GM21526 (cell line): ENCODE measurements around the gene CDX2.

Experiments
- ATAC-seq: cut with Tn5 transposase; IDR thresholded peaks from one replicate; pipeline ENCODE4 v1.9.1; 2021; ENCODE audit warnings: moderate library complexity; ENCODE audit not compliant: unreplicated experiment, low FRiP score

The CDX2 gene

GRCh38 chr13:27979001-27979643 is 10.0 kb upstream of the CDX2 start:
- ATAC-seq: no peak

- ATAC-seq: no peak
These were observed 9.3 kb upstream of the CDX2 start for GRCh38 chr13:27978301-27978968.

GRCh38 chr13:27977476-27978300 is 8.6 kb upstream of the CDX2 start:
- ATAC-seq: no peak

GRCh38 chr13:27976362-27977091 is 7.4 kb upstream of the CDX2 start:
- ATAC-seq: no peak

GRCh38 chr13:27975564-27976361 is 6.6 kb upstream of the CDX2 start:
- ATAC-seq: no peak

GRCh38 chr13:27973961-27974662 is 5.0 kb upstream of the CDX2 start:
- no peak for ATAC-seq

GRCh38 chr13:27973291-27973690 is 4.2 kb upstream of the CDX2 start:
- no peak for ATAC-seq

GRCh38 chr13:27972478-27972820 is 3.3 kb upstream of the CDX2 start:
- no peak for ATAC-seq

GRCh38 chr13:27971776-27972477 is 2.8 kb upstream of the CDX2 start:
- ATAC-seq: no peak

GRCh38 chr13:27971236-27971645 is 2.1 kb upstream of the CDX2 start:
- no peak for ATAC-seq

GRCh38 chr13:27970382-27971235 is 1.5 kb upstream of the CDX2 start:
- ATAC-seq: no peak

GRCh38 chr13:27969866-27970229 is 733 bp upstream of the CDX2 start:
- ATAC-seq: no peak

- ATAC-seq: no peak
These were observed 616 bp downstream of the CDX2 start for GRCh38 chr13:27968316-27969081.

GRCh38 chr13:27967736-27968315 is 1.3 kb downstream of the CDX2 start:
- ATAC-seq: no peak

GRCh38 chr13:27967203-27967735 is 1.8 kb downstream of the CDX2 start:
- no peak for ATAC-seq

GRCh38 chr13:27966641-27967202 is 2.4 kb downstream of the CDX2 start:
- no peak for ATAC-seq
